ENCODE results near the gene SMLR1. TPM values are rescaled to one million over a fixed set of nuclear protein-coding genes. Genes with fewer than 3 reads are reported as not detected.

Gene SMLR1
- total and polyA plus RNA-seq, 2 donors (not counting 3 experiments of a cell fraction or from before 2014, with no cell fraction given) = not detected

GRCh38 chr6:130852844-130853554 lies 25.8 kb downstream of the SMLR1 start:
- H2AFZ ChIP-seq (ENCODE audit: low read depth, low read length) = no peak overlapping the region
- H3K9me3 ChIP-seq (replicated peaks; ENCODE audit: control insufficient read depth, insufficient read depth, low read length) = no peaks in the 10 kb centered on the region
- H3K36me3 ChIP-seq (ENCODE audit: control insufficient read depth in 2 of 2, extremely low read depth in 1 of 2, insufficient read depth in 2 of 2, low read length in 2 of 2) = no peaks in the 10 kb centered on the region
- no peak overlapping the region for H3K4me3 ChIP-seq (replicated peaks in 1 of 3; ENCODE audit: insufficient read depth in 1 of 3, low read depth in 1 of 3, low read length in 3 of 3)
- no TSS peak for BruUV-seq (replicated peaks)
- ChIA-PET POLR2A (no interaction called here), CTCF (no interaction called here)
- H3K4me2 ChIP-seq (ENCODE audit: insufficient read depth, low read length) = no peak overlapping the region
- no peaks in the 10 kb centered on the region for H3K9me1 ChIP-seq (replicated peaks; ENCODE audit: control insufficient read depth, extremely low read depth, insufficient read depth, low read length)
- FAIRE-seq (no peak), DNase-seq (ENCODE audit: low read depth, low spot score) (no peak)
- no peaks in the 10 kb centered on the region for H3K79me2 ChIP-seq (ENCODE audit: control insufficient read depth, insufficient read depth, low read length)
- no peak overlapping the region for H3K9ac ChIP-seq (replicated peaks; ENCODE audit: extremely low read depth, insufficient read depth, low read length)
- H4K20me1 ChIP-seq (replicated peaks; ENCODE audit: control insufficient read depth, extremely low read depth, insufficient read depth, low read length) = no peaks in the 10 kb centered on the region
- no peak overlapping the region for H3K27ac ChIP-seq (ENCODE audit: insufficient read depth, low read depth, low read length)
- intact Hi-C loops (cut with micrococcal nuclease) (no loop called here), dilution Hi-C loops (cut with MboI; ENCODE audit: extremely low pct_ligation_motif_present, low sequenced_read_pairs) (no loop called here)
- no peaks in the 10 kb centered on the region for H3K27me3 ChIP-seq (ENCODE audit: control insufficient read depth in 2 of 2, insufficient read depth in 2 of 2, low read length in 2 of 2)
- no peaks in the 10 kb centered on the region for H3K4me1 ChIP-seq (ENCODE audit: control insufficient read depth, extremely low read depth, insufficient read depth, low read length)
- TF ChIP-seq FOS (IDR thresholded peaks at IDR 0.05; ENCODE audit: borderline replicate concordance, insufficient read depth, low read length) (no peak), MAX (IDR thresholded peaks at IDR 0.05; ENCODE audit: insufficient read depth, insufficient read length) (no peak), GATA2 (IDR thresholded peaks at IDR 0.05; ENCODE audit: insufficient read depth, insufficient read length, low read depth, low read length) (no peak), CTCF (IDR thresholded peaks at IDR 0.05; ENCODE audit: extremely low read depth in 1 of 2, insufficient read depth in 1 of 2, low read depth in 1 of 2, low read length in 2 of 2) (no peak), MYC (IDR thresholded peaks at IDR 0.05; ENCODE audit: low read depth, low read length) (no peak), POLR2AphosphoS5 (IDR thresholded peaks at IDR 0.05; ENCODE audit: insufficient read depth, low read depth, low read length) (no peak), JUN (IDR thresholded peaks at IDR 0.05; ENCODE audit: borderline replicate concordance, insufficient read depth, insufficient read length, low read depth) (no peak), EZH2 (IDR thresholded peaks at IDR 0.05; ENCODE audit: borderline replicate concordance, low read depth, low read length, severe bottlenecking) (no peak), POLR2A (IDR thresholded peaks at IDR 0.05; ENCODE audit: low read depth, low read length) (no peak)
